ENCODE measurements around the gene POU6F1.

- TF ChIP-seq YY1 (IDR thresholded peaks at IDR 0.05; ENCODE audit: low read depth) (no peak), EP300 (IDR thresholded peaks at IDR 0.05; ENCODE audit: borderline replicate concordance) (no peak), EGR1 (IDR thresholded peaks at IDR 0.05) (no peak), NFIC (IDR thresholded peaks at IDR 0.05) (no peak), TEAD4 (IDR thresholded peaks at IDR 0.05) (no peak), CREB1 (IDR thresholded peaks at IDR 0.05; ENCODE audit: low read depth) (no peak), TAF1 (IDR thresholded peaks at IDR 0.05; ENCODE audit: low read depth) (no peak), ZBTB7A (IDR thresholded peaks at IDR 0.05; ENCODE audit: low read depth) (no peak)
- TF ChIP-seq, protein P1, sequence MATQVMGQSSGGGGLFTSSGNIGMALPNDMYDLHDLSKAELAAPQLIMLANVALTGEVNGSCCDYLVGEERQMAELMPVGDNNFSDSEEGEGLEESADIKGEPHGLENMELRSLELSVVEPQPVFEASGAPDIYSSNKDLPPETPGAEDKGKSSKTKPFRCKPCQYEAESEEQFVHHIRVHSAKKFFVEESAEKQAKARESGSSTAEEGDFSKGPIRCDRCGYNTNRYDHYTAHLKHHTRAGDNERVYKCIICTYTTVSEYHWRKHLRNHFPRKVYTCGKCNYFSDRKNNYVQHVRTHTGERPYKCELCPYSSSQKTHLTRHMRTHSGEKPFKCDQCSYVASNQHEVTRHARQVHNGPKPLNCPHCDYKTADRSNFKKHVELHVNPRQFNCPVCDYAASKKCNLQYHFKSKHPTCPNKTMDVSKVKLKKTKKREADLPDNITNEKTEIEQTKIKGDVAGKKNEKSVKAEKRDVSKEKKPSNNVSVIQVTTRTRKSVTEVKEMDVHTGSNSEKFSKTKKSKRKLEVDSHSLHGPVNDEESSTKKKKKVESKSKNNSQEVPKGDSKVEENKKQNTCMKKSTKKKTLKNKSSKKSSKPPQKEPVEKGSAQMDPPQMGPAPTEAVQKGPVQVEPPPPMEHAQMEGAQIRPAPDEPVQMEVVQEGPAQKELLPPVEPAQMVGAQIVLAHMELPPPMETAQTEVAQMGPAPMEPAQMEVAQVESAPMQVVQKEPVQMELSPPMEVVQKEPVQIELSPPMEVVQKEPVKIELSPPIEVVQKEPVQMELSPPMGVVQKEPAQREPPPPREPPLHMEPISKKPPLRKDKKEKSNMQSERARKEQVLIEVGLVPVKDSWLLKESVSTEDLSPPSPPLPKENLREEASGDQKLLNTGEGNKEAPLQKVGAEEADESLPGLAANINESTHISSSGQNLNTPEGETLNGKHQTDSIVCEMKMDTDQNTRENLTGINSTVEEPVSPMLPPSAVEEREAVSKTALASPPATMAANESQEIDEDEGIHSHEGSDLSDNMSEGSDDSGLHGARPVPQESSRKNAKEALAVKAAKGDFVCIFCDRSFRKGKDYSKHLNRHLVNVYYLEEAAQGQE (IDR thresholded peaks at IDR 0.05; ENCODE audit: low read depth) = no peak
- TF ChIP-seq, protein P2, sequence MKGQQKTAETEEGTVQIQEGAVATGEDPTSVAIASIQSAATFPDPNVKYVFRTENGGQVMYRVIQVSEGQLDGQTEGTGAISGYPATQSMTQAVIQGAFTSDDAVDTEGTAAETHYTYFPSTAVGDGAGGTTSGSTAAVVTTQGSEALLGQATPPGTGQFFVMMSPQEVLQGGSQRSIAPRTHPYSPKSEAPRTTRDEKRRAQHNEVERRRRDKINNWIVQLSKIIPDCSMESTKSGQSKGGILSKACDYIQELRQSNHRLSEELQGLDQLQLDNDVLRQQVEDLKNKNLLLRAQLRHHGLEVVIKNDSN (IDR thresholded peaks at IDR 0.05) = no peak
- TF ChIP-seq, protein P3, sequence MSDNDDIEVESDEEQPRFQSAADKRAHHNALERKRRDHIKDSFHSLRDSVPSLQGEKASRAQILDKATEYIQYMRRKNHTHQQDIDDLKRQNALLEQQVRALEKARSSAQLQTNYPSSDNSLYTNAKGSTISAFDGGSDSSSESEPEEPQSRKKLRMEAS (IDR thresholded peaks at IDR 0.05) = no peak
Measured at GRCh38 chr12:51189790-51190355, 28.0 kb downstream of the POU6F1 start.

Measured in Ishikawa (cell line).